Psoas muscle (tissue), 8 donors: ENCODE data around the gene ROBO2. TPM values are rescaled to one million over a fixed set of nuclear protein-coding genes. Genes with fewer than 3 reads are reported as not detected.

Source experiments
- ATAC-seq, 4 donors: fragments of 200-7000 bp; cut with Tn5 transposase; one replicate each; pipeline ENCODE4 v1.9.1; 2020; ENCODE audit warnings: moderate library complexity in 3 of 4, mild to moderate bottlenecking in 2 of 4
- DNase-seq, 2 donors: peaks; one replicate each; pipeline ENCODE4 v3.0.0-alpha.2; 2020
- H3K27ac ChIP-seq: fragments of 200-600 bp; one replicate; pipeline ENCODE4 v1.8.0; 2022
- H3K27me3 ChIP-seq, 3 donors: fragments of 200-600 bp in 1 of 3; one replicate each; pipeline versions ENCODE4 v1.6.1 to v1.8.0; 2013 to 2022; ENCODE audit warnings: low read length in 2 of 3, mild to moderate bottlenecking in 2 of 3, moderate library complexity in 1 of 3; ENCODE audit not compliant: insufficient read depth in 3 of 3
- H3K36me3 ChIP-seq, 2 donors: fragments of 200-600 bp in 1 of 2; one replicate each; pipeline versions ENCODE4 v1.6.1 to v1.8.0; 2013 to 2022; ENCODE audit warnings: low read depth in 1 of 2, mild to moderate bottlenecking in 1 of 2, moderate library complexity in 1 of 2; ENCODE audit not compliant: insufficient read depth in 1 of 2
- H3K4me1 ChIP-seq: fragments of 200-600 bp; one replicate; pipeline ENCODE4 v1.8.0; 2022
- H3K4me3 ChIP-seq: fragments of 200-600 bp; one replicate; pipeline ENCODE4 v1.8.0; 2022; ENCODE audit warnings: mild to moderate bottlenecking
- H3K9me3 ChIP-seq: fragments of 200-600 bp; one replicate; pipeline ENCODE4 v1.8.0; 2022
- CTCF ChIP-seq: fragments of 200-600 bp; IDR thresholded peaks from one replicate; pipeline ENCODE4 v1.8.0; 2022; ENCODE audit warnings: antibody characterized with exemption
- WGBS, 3 donors: extraction: QIAGEN DNeasy Blood & Tissue Kit; methylation state at CpG; one replicate each; pipeline versions ENCODE4 v1.1.6 to v1.1.7; 2013; 5-methylcytosine and 5-hydroxymethylcytosine counted together
- intact Hi-C, 2 donors: fragments of 100-400 bp; cut with DNase I; formaldehyde crosslinking; loops; one replicate each; pipeline versions ENCODE4 v1.11.0 to v1.14.2; 2022
- polyA plus RNA-seq, 3 donors: library from polyadenylated mRNA; stranded (reverse); fragments of 200-250 nt; gene quantifications; one replicate each; pipeline ENCODE4 v1.2.3, GENCODE V29; 2013
- total RNA-seq, 4 donors: library from RNA; stranded (reverse); fragmentation: NEBNext Ultra II Directional in 2 of 4; extraction: Animal tissue kit (Norgen Biotek cat#: 25700) in 2 of 4; gene quantifications; one replicate each; pipeline versions ENCODE4 v1.2.1 to v1.2.4, GENCODE V29; 2021 to 2023
- donor health status: healthy with polysubstance abuse.
- donor health status: DM: no; HTN: no; CAD: no; lungs with moderate emphysema.
- donor health status: Bipolar disorder and iron deficiency.
- donor health status: healthy.
- donor health status: DM: yes; HTN: yes; CAD: no.
- donor health status: DM: no; HTN: no; CAD: no.
- donor health status: DM: no; HTN: no; CAD: no.
- donor health status: DM: yes; HTN: yes; CAD: no.

Gene ROBO2
- total and polyA plus RNA-seq, 7 donors = 0.03 to 0.39 (median 0.09) TPM; not detected in 1

GRCh38 chr3:77514766-77515165 lies 474.9 kb downstream of the ROBO2 start:
- ATAC-seq = no peak

GRCh38 chr3:77524463-77524862 lies 484.6 kb downstream of the ROBO2 start:
- no peak for TF ChIP-seq CTCF
- 49 to 66% (median 62%) methylated on average over 3 of the region's 3 CpGs for WGBS, 3 donors
- H3K4me1 ChIP-seq = no peaks in the 10 kb centered on the region
- no peaks in the 10 kb centered on the region for H3K36me3 ChIP-seq
- no peak overlapping the region for H3K27ac ChIP-seq
- H3K4me3 ChIP-seq = no peak overlapping the region
- H3K27me3 ChIP-seq = no peaks in the 10 kb centered on the region
- no peak for ATAC-seq
- intact Hi-C loops = no loop called here
- DNase-seq = no peak
- H3K9me3 ChIP-seq = no peaks in the 10 kb centered on the region

More at GRCh38 chr3:77514766-77515165, 474.9 kb downstream of the ROBO2 start:
- H3K27ac ChIP-seq = no peak overlapping the region
- H3K4me1 ChIP-seq = no peaks in the 10 kb centered on the region
- no peaks in the 10 kb centered on the region for H3K9me3 ChIP-seq
- intact Hi-C loops = no loop called here
- no peak overlapping the region for H3K4me3 ChIP-seq
- DNase-seq = no peak
- TF ChIP-seq CTCF = no peak
- no peaks in the 10 kb centered on the region for H3K36me3 ChIP-seq
- no peaks in the 10 kb centered on the region for H3K27me3 ChIP-seq

GRCh38 chr3:77524946-77525682 lies 485.2 kb downstream of the ROBO2 start:
- no peaks in the 10 kb centered on the region for H3K36me3 ChIP-seq
- no peaks in the 10 kb centered on the region for H3K4me1 ChIP-seq
- TF ChIP-seq CTCF = no peak
- H3K27ac ChIP-seq = no peak overlapping the region
- intact Hi-C loops = no loop called here
- no peak overlapping the region for H3K4me3 ChIP-seq
- no peak for ATAC-seq
- H3K9me3 ChIP-seq = no peaks in the 10 kb centered on the region
- DNase-seq = no peak
- no peaks in the 10 kb centered on the region for H3K27me3 ChIP-seq
- WGBS, 3 donors = 51 to 62% (median 56%) methylated on average over 3 of the region's 3 CpGs

GRCh38 chr3:77526573-77527113 lies 486.7 kb downstream of the ROBO2 start:
- H3K27ac ChIP-seq = no peak overlapping the region
- TF ChIP-seq CTCF = no peak
- no peak for DNase-seq
- no peaks in the 10 kb centered on the region for H3K27me3 ChIP-seq
- H3K4me1 ChIP-seq = no peaks in the 10 kb centered on the region
- H3K4me3 ChIP-seq = no peak overlapping the region
- no peaks in the 10 kb centered on the region for H3K9me3 ChIP-seq
- no peaks in the 10 kb centered on the region for H3K36me3 ChIP-seq
- 54 to 75% (median 59%) methylated on average over 4 of the region's 4 CpGs for WGBS, 3 donors
- intact Hi-C loops = no loop called here
- no peak for ATAC-seq
